ENCODE data around the gene IGSF23.

GRCh38 chr19:44626048-44626624 lies 12.8 kb downstream of the IGSF23 start:
- TF ChIP-seq CTCF (IDR thresholded peaks at IDR 0.05): no peak
- no peak for TF ChIP-seq POLR2A (IDR thresholded peaks at IDR 0.05)

Data from Peyer's patch (tissue), 4 donors.